Middle frontal gyrus (tissue), 1 donor: ENCODE data around the gene PCDH12.
"Not testable (repeated sequence)": the region's sequence is repeated elsewhere in the genome, so short reads cannot be mapped to it uniquely, and the experiment has no call there.

Source experiments
- DNase-seq: peaks from one replicate; pipeline ENCODE4 v3.0.0-alpha.2; 2015; ENCODE audit warnings: low spot score; ENCODE audit errors: extremely low spot score

The PCDH12 gene

GRCh38 chr5:141940695-141941271 is 17.2 kb downstream of the PCDH12 start:
- DNase-seq = no peak

- DNase-seq = no peak
Observed at GRCh38 chr5:141935538-141935937, 22.5 kb downstream of the PCDH12 start.

- DNase-seq = no peak
Observed at GRCh38 chr5:141934099-141934844, 23.7 kb downstream of the PCDH12 start.

GRCh38 chr5:141933151-141933550 is 24.9 kb downstream of the PCDH12 start:
- DNase-seq = no peak

GRCh38 chr5:141931694-141932093 is 26.3 kb downstream of the PCDH12 start:
- no peak for DNase-seq

- no peak for DNase-seq
Observed at GRCh38 chr5:141929398-141930058, 28.5 kb downstream of the PCDH12 start.

GRCh38 chr5:141928051-141928450 is 30.0 kb downstream of the PCDH12 start:
- no peak for DNase-seq

- no peak for DNase-seq
Observed at GRCh38 chr5:141926434-141926833, 31.6 kb downstream of the PCDH12 start.

GRCh38 chr5:141923448-141924313 is 34.3 kb downstream of the PCDH12 start, which contains the start of gene DELE1:
Gene DELE1, plus strand, starts transcription at chr5:141923871. Its CDS starts 71 bp downstream, at chr5:141923942.
- DNase-seq = peak; percentile 91

GRCh38 chr5:141922827-141923447 is 35.1 kb downstream of the PCDH12 start:
- not testable (repeated sequence) for DNase-seq

GRCh38 chr5:141920771-141921170 is 37.2 kb downstream of the PCDH12 start:
- DNase-seq = no peak

- DNase-seq = no peak
Observed at GRCh38 chr5:141919218-141920119, 38.5 kb downstream of the PCDH12 start.

GRCh38 chr5:141917760-141918159 is 40.2 kb downstream of the PCDH12 start:
- DNase-seq = no peak

GRCh38 chr5:141916522-141916921 is 41.5 kb downstream of the PCDH12 start:
- DNase-seq = no peak

GRCh38 chr5:141915881-141916336 is 42.1 kb downstream of the PCDH12 start:
- no peak for DNase-seq

- no peak for DNase-seq
Observed at GRCh38 chr5:141914797-141915196, 43.2 kb downstream of the PCDH12 start.

GRCh38 chr5:141914199-141914743 is 43.7 kb downstream of the PCDH12 start:
- no peak for DNase-seq

GRCh38 chr5:141913560-141914198 is 44.3 kb downstream of the PCDH12 start:
- DNase-seq = no peak

- no peak for DNase-seq
Observed at GRCh38 chr5:141910271-141910673, 47.7 kb downstream of the PCDH12 start.
